T-helper 2 cell treated with Interferon-gamma antibody and Interleukin-4, amounts not matched to agents 5 μg/mL and 100 μg/mL, for 36 hours (primary cell): ENCODE results near the gene ATP9B.
"Not testable (repeated sequence)": the region's sequence is repeated elsewhere in the genome, so short reads cannot be mapped to it uniquely, and the experiment has no call there.

Experiments
- DNase-seq: peaks from one replicate; pipeline ENCODE4 v3.0.0; 2021; ENCODE audit warnings: low spot score
- H3K27ac Mint-ChIP-seq: one replicate; pipeline ENCODE4 v1.8.0; 2021; ENCODE audit warnings: mild to moderate bottlenecking, mixed read lengths
- H3K27me3 Mint-ChIP-seq: one replicate; pipeline ENCODE4 v1.8.0; 2021; ENCODE audit warnings: low read depth, mixed read lengths
- H3K36me3 Mint-ChIP-seq: one replicate; pipeline ENCODE4 v1.8.0; 2021; ENCODE audit warnings: low read depth, mixed read lengths
- H3K4me1 Mint-ChIP-seq: one replicate; pipeline ENCODE4 v1.8.0; 2021; ENCODE audit warnings: low read depth, mixed read lengths
- H3K4me3 Mint-ChIP-seq: one replicate; pipeline ENCODE4 v1.8.0; 2022; ENCODE audit warnings: mild to moderate bottlenecking, moderate library complexity, mixed read lengths
- H3K9me3 Mint-ChIP-seq: one replicate; pipeline ENCODE4 v1.8.0; 2021; ENCODE audit warnings: mixed read lengths

The ATP9B gene

GRCh38 chr18:79058007-79058406, 11.2 kb upstream of the ATP9B start:
- H3K27me3 Mint-ChIP-seq = peaks cover 3% of the 10 kb centered on the region

GRCh38 chr18:79062806-79063205, 6.4 kb upstream of the ATP9B start:
- no peak for DNase-seq
- Mint-ChIP-seq H3K36me3 (peaks cover 17% of the 10 kb centered on the region), H3K27me3 (peaks cover 26% of the 10 kb centered on the region), H3K9me3 (peaks cover 24% of the 10 kb centered on the region), H3K27ac (no peak overlapping the region), H3K4me1 (peaks cover 7% of the 10 kb centered on the region), H3K4me3 (no peak overlapping the region)

More at GRCh38 chr18:79058007-79058406, 11.2 kb upstream of the ATP9B start:
- no peaks in the 10 kb centered on the region for H3K9me3 Mint-ChIP-seq
- H3K27ac Mint-ChIP-seq = no peak overlapping the region
- no peaks in the 10 kb centered on the region for H3K4me1 Mint-ChIP-seq
- H3K4me3 Mint-ChIP-seq = no peak overlapping the region
- no peak for DNase-seq
- no peaks in the 10 kb centered on the region for H3K36me3 Mint-ChIP-seq

GRCh38 chr18:79064228-79064627, 5.0 kb upstream of the ATP9B start:
- Mint-ChIP-seq H3K27ac (no peak overlapping the region), H3K4me3 (no peak overlapping the region), H3K4me1 (peaks cover 12% of the 10 kb centered on the region), H3K36me3 (peaks cover 17% of the 10 kb centered on the region), H3K27me3 (peaks cover 26% of the 10 kb centered on the region), H3K9me3 (peaks cover 24% of the 10 kb centered on the region)
- DNase-seq = no peak

GRCh38 chr18:79065802-79066201, 3.4 kb upstream of the ATP9B start:
- Mint-ChIP-seq H3K27me3 (peaks cover 26% of the 10 kb centered on the region), H3K36me3 (peaks cover 17% of the 10 kb centered on the region), H3K9me3 (peaks cover 24% of the 10 kb centered on the region), H3K4me1 (peaks cover 16% of the 10 kb centered on the region), H3K27ac (peak overlapping the region; percentile 24), H3K4me3 (no peak overlapping the region)
- no peak for DNase-seq

GRCh38 chr18:79067611-79068010, 1.6 kb upstream of the ATP9B start:
- Mint-ChIP-seq H3K4me3 (peak overlapping the region; percentile 92), H3K36me3 (peaks cover 23% of the 10 kb centered on the region), H3K9me3 (peaks cover 30% of the 10 kb centered on the region), H3K27ac (peak overlapping the region; percentile 100), H3K27me3 (peaks cover 23% of the 10 kb centered on the region), H3K4me1 (peaks cover 22% of the 10 kb centered on the region)
- no peak for DNase-seq

GRCh38 chr18:79068341-79068936, 755 bp upstream of the ATP9B start:
- H3K36me3 Mint-ChIP-seq = peaks cover 29% of the 10 kb centered on the region
- peak overlapping the region; percentile 92 for H3K4me3 Mint-ChIP-seq
- DNase-seq = no peak

GRCh38 chr18:79069717-79070151, 540 bp downstream of the ATP9B start:
- H3K27me3 Mint-ChIP-seq = peaks cover 19% of the 10 kb centered on the region
- no peak for DNase-seq
- peaks cover 30% of the 10 kb centered on the region for H3K9me3 Mint-ChIP-seq
- peaks cover 38% of the 10 kb centered on the region for H3K36me3 Mint-ChIP-seq
- peak overlapping the region; percentile 91 for H3K27ac Mint-ChIP-seq
- peaks cover 24% of the 10 kb centered on the region for H3K4me1 Mint-ChIP-seq
- H3K4me3 Mint-ChIP-seq = peak overlapping the region; percentile 85

More at GRCh38 chr18:79068341-79068936, 755 bp upstream of the ATP9B start:
- peaks cover 30% of the 10 kb centered on the region for H3K9me3 Mint-ChIP-seq
- H3K4me1 Mint-ChIP-seq = peaks cover 22% of the 10 kb centered on the region
- peak overlapping the region; percentile 100 for H3K27ac Mint-ChIP-seq
- peaks cover 23% of the 10 kb centered on the region for H3K27me3 Mint-ChIP-seq

GRCh38 chr18:79070486-79070885, 1.3 kb downstream of the ATP9B start:
- H3K9me3 Mint-ChIP-seq = peaks cover 29% of the 10 kb centered on the region
- peaks cover 41% of the 10 kb centered on the region for H3K36me3 Mint-ChIP-seq
- peaks cover 25% of the 10 kb centered on the region for H3K4me1 Mint-ChIP-seq
- peaks cover 19% of the 10 kb centered on the region for H3K27me3 Mint-ChIP-seq
- peak overlapping the region; percentile 85 for H3K4me3 Mint-ChIP-seq
- DNase-seq = no peak
- H3K27ac Mint-ChIP-seq = peak overlapping the region; percentile 69

- H3K4me1 Mint-ChIP-seq = peaks cover 27% of the 10 kb centered on the region
- peaks cover 13% of the 10 kb centered on the region for H3K27me3 Mint-ChIP-seq
- peaks cover 39% of the 10 kb centered on the region for H3K36me3 Mint-ChIP-seq
- peaks cover 23% of the 10 kb centered on the region for H3K9me3 Mint-ChIP-seq
- H3K4me3 Mint-ChIP-seq = peak overlapping the region; percentile 85
- no peak for DNase-seq
- H3K27ac Mint-ChIP-seq = peak overlapping the region; percentile 63
Measured at GRCh38 chr18:79071037-79071436, 1.8 kb downstream of the ATP9B start.

- DNase-seq = no peak
- peaks cover 37% of the 10 kb centered on the region for H3K36me3 Mint-ChIP-seq
- peaks cover 7% of the 10 kb centered on the region for H3K27me3 Mint-ChIP-seq
- no peak overlapping the region for H3K27ac Mint-ChIP-seq
- peaks cover 17% of the 10 kb centered on the region for H3K9me3 Mint-ChIP-seq
- peaks cover 34% of the 10 kb centered on the region for H3K4me1 Mint-ChIP-seq
- peak overlapping the region; percentile 22 for H3K4me3 Mint-ChIP-seq
Measured at GRCh38 chr18:79071503-79072210, 2.5 kb downstream of the ATP9B start.

GRCh38 chr18:79072655-79073054, 3.5 kb downstream of the ATP9B start:
- H3K4me3 Mint-ChIP-seq = not testable (repeated sequence)

GRCh38 chr18:79077181-79077580, 8.0 kb downstream of the ATP9B start:
- Mint-ChIP-seq H3K27ac (no peak overlapping the region), H3K4me1 (peaks cover 22% of the 10 kb centered on the region), H3K9me3 (peaks cover 22% of the 10 kb centered on the region), H3K27me3 (no peaks in the 10 kb centered on the region), H3K36me3 (peaks cover 63% of the 10 kb centered on the region), H3K4me3 (no peak overlapping the region)
- DNase-seq = no peak

More at GRCh38 chr18:79072655-79073054, 3.5 kb downstream of the ATP9B start:
- not testable (repeated sequence) for DNase-seq, H3K9me3 Mint-ChIP-seq, H3K27me3 Mint-ChIP-seq, H3K27ac Mint-ChIP-seq
- peaks cover 32% of the 10 kb centered on the region for H3K36me3 Mint-ChIP-seq
- H3K4me1 Mint-ChIP-seq = peaks cover 32% of the 10 kb centered on the region

- Mint-ChIP-seq H3K4me1 (peaks cover 22% of the 10 kb centered on the region), H3K36me3 (peaks cover 67% of the 10 kb centered on the region), H3K9me3 (peaks cover 22% of the 10 kb centered on the region)
- not testable (repeated sequence) for H3K27me3 Mint-ChIP-seq, DNase-seq, H3K27ac Mint-ChIP-seq, H3K4me3 Mint-ChIP-seq
Measured at GRCh38 chr18:79078791-79079190, 9.6 kb downstream of the ATP9B start.

GRCh38 chr18:79092874-79093273, 23.7 kb downstream of the ATP9B start:
- Mint-ChIP-seq H3K4me1 (peaks cover 1% of the 10 kb centered on the region), H3K27ac (no peak overlapping the region), H3K36me3 (peaks cover 6% of the 10 kb centered on the region), H3K9me3 (no peaks in the 10 kb centered on the region), H3K4me3 (no peak overlapping the region), H3K27me3 (no peaks in the 10 kb centered on the region)
- DNase-seq = no peak
